Left renal cortex interstitium (tissue), 4 donors: ENCODE measurements around the gene TLCD3B. TPM values are rescaled to one million over a fixed set of nuclear protein-coding genes. Genes with fewer than 3 reads are reported as not detected.

Source experiments
- DNase-seq, 4 donors: peaks; one replicate each; pipeline ENCODE4 v3.0.0-alpha.2; 2013; ENCODE audit warnings: low read depth in 4 of 4, low spot score in 2 of 4, missing footprints in 1 of 4
- polyA plus RNA-seq, 4 donors: library from polyadenylated mRNA; unstranded; fragments of 120-200 nt; gene quantifications; one replicate each; pipeline ENCODE4 v1.2.1, GENCODE V29; 2013; ENCODE audit not compliant: insufficient read length in 4 of 4

The TLCD3B gene
- polyA plus RNA-seq, 4 donors, result 0.90 to 1.8 (median 1.3) TPM

DNA sequence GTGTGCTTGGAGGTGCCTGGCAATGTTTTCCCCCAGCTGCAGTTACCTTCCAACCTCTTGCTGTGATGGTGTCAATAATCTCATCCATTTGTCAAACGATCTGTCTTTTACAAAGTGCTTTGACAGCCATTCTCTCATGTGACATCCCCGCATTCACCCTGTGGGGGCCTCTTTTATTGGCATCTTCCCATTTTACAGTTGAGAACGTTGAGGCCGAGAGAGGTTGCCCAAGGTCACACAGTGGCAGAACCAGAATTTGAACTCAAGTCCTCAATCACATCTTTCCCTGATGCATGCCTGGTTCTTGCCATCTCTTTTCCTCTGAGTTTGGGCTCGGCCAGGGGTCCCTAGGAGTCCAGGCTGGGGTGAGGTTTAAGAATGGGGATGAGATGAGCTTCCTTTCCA lies 55.9 kb downstream of the TLCD3B start:
- no peak for DNase-seq

Other genes with a start within 250 kb of the TLCD3B start
- 10 to 100 TPM; 63.1 to 82.6 (median 74.4) TPM for gene KIF22, start 240.5 kb downstream of the TLCD3B start, polyA plus RNA-seq
- 100 to 1,000 TPM; 275 to 382 (median 342) TPM for gene MAZ, start 224.7 kb downstream of the TLCD3B start, polyA plus RNA-seq
- 10 to 100 TPM; 10.0 to 28.8 (median 18.2) TPM for gene PRRT2, start 219.1 kb downstream of the TLCD3B start, polyA plus RNA-seq
- gene PAGR1, start 215.1 kb downstream of the TLCD3B start, polyA plus RNA-seq, result 10 to 100 TPM; 26.0 to 49.1 (median 42.5) TPM
- gene MVP, start 210.8 kb downstream of the TLCD3B start, polyA plus RNA-seq, result 10 to 100 TPM; 20.0 to 24.2 (median 21.9) TPM
- gene CDIPT, start 168.0 kb downstream of the TLCD3B start, polyA plus RNA-seq, result 100 to 1,000 TPM in 2 of 4 donors, 10 to 100 TPM in 2; 90.2 to 134 (median 109) TPM
- 10 to 100 TPM; 10.4 to 15.9 (median 13.0) TPM for gene SEZ6L2, start 131.7 kb downstream of the TLCD3B start, polyA plus RNA-seq
- gene ASPHD1, start 130.8 kb downstream of the TLCD3B start, polyA plus RNA-seq, result 1 to 10 TPM in 2 of 4 donors, under 1 TPM in 2; 0.62 to 1.1 (median 0.98) TPM
- gene KCTD13, start 105.0 kb downstream of the TLCD3B start, polyA plus RNA-seq, result 10 to 100 TPM; 10.5 to 34.1 (median 22.2) TPM
- 100 to 1,000 TPM; 104 to 134 (median 113) TPM for gene TMEM219, start 69.2 kb downstream of the TLCD3B start, polyA plus RNA-seq
- gene TAOK2, start 57.4 kb downstream of the TLCD3B start, polyA plus RNA-seq, result 10 to 100 TPM; 35.4 to 60.5 (median 52.2) TPM
- gene HIRIP3, start 35.7 kb downstream of the TLCD3B start, polyA plus RNA-seq, result 10 to 100 TPM; 17.3 to 21.9 (median 19.8) TPM
- gene INO80E, start 35.0 kb downstream of the TLCD3B start, polyA plus RNA-seq, result 10 to 100 TPM; 36.3 to 70.3 (median 55.2) TPM
- gene DOC2A, start 20.2 kb downstream of the TLCD3B start, polyA plus RNA-seq, result 1 to 10 TPM; 1.4 to 4.8 (median 3.7) TPM
- gene C16orf92, start 8.1 kb downstream of the TLCD3B start, polyA plus RNA-seq, result not detected
- gene ALDOA, start 34.5 kb upstream of the TLCD3B start, polyA plus RNA-seq, result 100 to 1,000 TPM; 469 to 648 (median 516) TPM
- gene PPP4C, start 44.7 kb upstream of the TLCD3B start, polyA plus RNA-seq, result 100 to 1,000 TPM in 3 of 4 donors, 10 to 100 TPM in 1; 84.6 to 114 (median 105) TPM
- gene TBX6, start 60.7 kb upstream of the TLCD3B start, polyA plus RNA-seq, result 1 to 10 TPM in 3 of 4 donors, under 1 TPM in 1; 0.93 to 2.4 (median 1.7) TPM
- gene YPEL3, start 64.9 kb upstream of the TLCD3B start, polyA plus RNA-seq, result 10 to 100 TPM; 44.5 to 78.0 (median 68.7) TPM
- 10 to 100 TPM in 3 of 4 donors, 1 to 10 TPM in 1; 9.8 to 17.5 (median 12.8) TPM for gene GDPD3, start 82.3 kb upstream of the TLCD3B start, polyA plus RNA-seq
- gene MAPK3, start 91.9 kb upstream of the TLCD3B start, polyA plus RNA-seq, result 100 to 1,000 TPM in 1 of 4 donors, 10 to 100 TPM in 3; 80.6 to 100 (median 87.3) TPM
- 10 to 100 TPM in 2 of 4 donors, 1 to 10 TPM in 2; 7.6 to 15.3 (median 11.2) TPM for gene CORO1A, start 152.3 kb upstream of the TLCD3B start, polyA plus RNA-seq
- gene BOLA2B, start 162.4 kb upstream of the TLCD3B start, polyA plus RNA-seq, result 10 to 100 TPM; 25.8 to 48.3 (median 30.7) TPM
- 10 to 100 TPM; 16.4 to 38.3 (median 30.9) TPM for gene SLX1A, start 162.6 kb upstream of the TLCD3B start, polyA plus RNA-seq
- 10 to 100 TPM in 3 of 4 donors, 1 to 10 TPM in 1; 2.9 to 16.8 (median 14.2) TPM for gene SULT1A3, start 168.0 kb upstream of the TLCD3B start, polyA plus RNA-seq
- gene NPIPB13, start 217.2 kb upstream of the TLCD3B start, polyA plus RNA-seq, result 10 to 100 TPM in 2 of 4 donors, 1 to 10 TPM in 2; 2.1 to 29.1 (median 10.9) TPM